ENCODE results near the gene NTRK1. TPM values are rescaled to one million over a fixed set of nuclear protein-coding genes. Genes with fewer than 3 reads are reported as not detected.

NTRK1 gene
- total RNA-seq, 1 donor from 2014 or later: 6.6 TPM

- DNase-seq (ENCODE audit: extremely low spot score, unreplicated experiment): no peak
- no peaks in the 10 kb centered on the region for H3K36me3 Mint-ChIP-seq
- H3K4me3 Mint-ChIP-seq: no peak overlapping the region
- no peak for TF ChIP-seq CTCF (conservative IDR thresholded peaks at IDR 0.05)
- H3K9me3 Mint-ChIP-seq: no peaks in the 10 kb centered on the region
- H3K4me1 Mint-ChIP-seq (ENCODE audit: unreplicated experiment): peaks cover 31% of the 10 kb centered on the region
- no peak overlapping the region for H3K27ac Mint-ChIP-seq
- H3K27me3 Mint-ChIP-seq: peaks cover 32% of the 10 kb centered on the region
Observed at GRCh38 chr1:156904187-156904959, 43.7 kb downstream of the NTRK1 start.

- no peak for TF ChIP-seq CTCF (conservative IDR thresholded peaks at IDR 0.05)
- H3K27me3 Mint-ChIP-seq: peaks cover 32% of the 10 kb centered on the region
- no peaks in the 10 kb centered on the region for H3K9me3 Mint-ChIP-seq
- H3K36me3 Mint-ChIP-seq: no peaks in the 10 kb centered on the region
- peaks cover 31% of the 10 kb centered on the region for H3K4me1 Mint-ChIP-seq (ENCODE audit: unreplicated experiment)
- no peak overlapping the region for H3K27ac Mint-ChIP-seq
- no peak overlapping the region for H3K4me3 Mint-ChIP-seq
- DNase-seq (ENCODE audit: extremely low spot score, unreplicated experiment): no peak
Observed at GRCh38 chr1:156905176-156905575, 44.5 kb downstream of the NTRK1 start.

- peak overlapping the region; percentile 48 for H3K27ac Mint-ChIP-seq
Observed at GRCh38 chr1:156905651-156906050, 45.0 kb downstream of the NTRK1 start.

GRCh38 chr1:156906206-156906906 is 45.7 kb downstream of the NTRK1 start:
- Mint-ChIP-seq H3K9me3 (no peaks in the 10 kb centered on the region), H3K4me3 (no peak overlapping the region), H3K27ac (no peak overlapping the region), H3K4me1 (ENCODE audit: unreplicated experiment) (peaks cover 29% of the 10 kb centered on the region), H3K36me3 (no peaks in the 10 kb centered on the region), H3K27me3 (peaks cover 33% of the 10 kb centered on the region)
- TF ChIP-seq CTCF (conservative IDR thresholded peaks at IDR 0.05): no peak
- DNase-seq (ENCODE audit: extremely low spot score, unreplicated experiment): no peak

More at GRCh38 chr1:156905651-156906050, 45.0 kb downstream of the NTRK1 start:
- Mint-ChIP-seq H3K36me3 (no peaks in the 10 kb centered on the region), H3K27me3 (peaks cover 36% of the 10 kb centered on the region), H3K4me1 (ENCODE audit: unreplicated experiment) (peaks cover 31% of the 10 kb centered on the region), H3K9me3 (no peaks in the 10 kb centered on the region), H3K4me3 (no peak overlapping the region)
- no peak for TF ChIP-seq CTCF (conservative IDR thresholded peaks at IDR 0.05)
- DNase-seq (ENCODE audit: extremely low spot score, unreplicated experiment): no peak

- Mint-ChIP-seq H3K4me1 (ENCODE audit: unreplicated experiment) (peaks cover 16% of the 10 kb centered on the region), H3K9me3 (no peaks in the 10 kb centered on the region), H3K4me3 (no peak overlapping the region), H3K36me3 (no peaks in the 10 kb centered on the region), H3K27me3 (peaks cover 33% of the 10 kb centered on the region), H3K27ac (no peak overlapping the region)
- TF ChIP-seq CTCF (conservative IDR thresholded peaks at IDR 0.05): no peak
- no peak for DNase-seq (ENCODE audit: extremely low spot score, unreplicated experiment)
Observed at GRCh38 chr1:156908541-156908940, 47.9 kb downstream of the NTRK1 start.

Data from type B pancreatic cell (in vitro differentiated cells).